Bronchial epithelial cell (primary cell): Measurements from ENCODE around the gene P2RX1. TPM values are rescaled to one million over a fixed set of nuclear protein-coding genes. Genes with fewer than 3 reads are reported as not detected.

Source experiments
- DNase-seq: peaks from one replicate; pipeline ENCODE4 v3.0.0-alpha.2; 2010; ENCODE audit warnings: low read depth
- FAIRE-seq: peaks from 2 replicates; lab custom pipeline; 2011; peaks lifted over from hg19 to GRCh38; lab: Jason Lieb, UNC
- H3K27me3 ChIP-seq: 2 replicates; pipeline ENCODE4 v1.5.1; 2011; ENCODE audit warnings: low read length; ENCODE audit not compliant: control insufficient read depth, insufficient read depth
- H3K36me3 ChIP-seq: 2 replicates; pipeline ENCODE4 v1.5.1; 2011; ENCODE audit warnings: low read length; ENCODE audit not compliant: control insufficient read depth, insufficient read depth
- H3K4me3 ChIP-seq: 2 replicates; pipeline ENCODE4 v1.5.1; 2011; ENCODE audit warnings: mild to moderate bottlenecking, low read depth, low read length, control low read depth
- CTCF ChIP-seq: IDR thresholded peaks from 2 replicates; pipeline ENCODE4 v1.5.1; 2011; ENCODE audit warnings: mild to moderate bottlenecking, moderate library complexity, low read length, control low read depth, inconsistent platforms; ENCODE audit not compliant: insufficient read depth, severe bottlenecking
- total RNA-seq: library from RNA; depleted of rRNA; stranded (reverse); fragments of >200 nt; gene quantifications from 2 replicates; pipeline ENCODE4 v1.2.1, GENCODE V29; 2014

The P2RX1 gene
- total RNA-seq, 1 donor from 2014 or later: not detected

GRCh38 chr17:3925684-3926485 is 9.6 kb upstream of the P2RX1 start:
- DNase-seq: no peak
- peaks cover 2% of the 10 kb centered on the region for H3K27me3 ChIP-seq
- no peak for FAIRE-seq
- no peaks in the 10 kb centered on the region for H3K36me3 ChIP-seq
- H3K4me3 ChIP-seq: no peak overlapping the region
- TF ChIP-seq CTCF: no peak

- DNase-seq (no peak), FAIRE-seq (no peak)
- Histone ChIP-seq H3K4me3 (no peak overlapping the region), H3K36me3 (no peaks in the 10 kb centered on the region), H3K27me3 (peaks cover 2% of the 10 kb centered on the region)
- TF ChIP-seq CTCF: no peak
Measured at GRCh38 chr17:3924512-3925350, 8.5 kb upstream of the P2RX1 start.

GRCh38 chr17:3923466-3924190 is 7.4 kb upstream of the P2RX1 start:
- H3K27me3 ChIP-seq: peaks cover 2% of the 10 kb centered on the region
- FAIRE-seq: no peak
- no peak overlapping the region for H3K4me3 ChIP-seq
- no peak for TF ChIP-seq CTCF
- DNase-seq: no peak
- no peaks in the 10 kb centered on the region for H3K36me3 ChIP-seq

GRCh38 chr17:3922765-3923164 is 6.5 kb upstream of the P2RX1 start:
- TF ChIP-seq CTCF: no peak
- no peak overlapping the region for H3K4me3 ChIP-seq
- FAIRE-seq (no peak), DNase-seq (no peak)
- H3K36me3 ChIP-seq: no peaks in the 10 kb centered on the region
- no peaks in the 10 kb centered on the region for H3K27me3 ChIP-seq

GRCh38 chr17:3921502-3922319 is 5.4 kb upstream of the P2RX1 start:
- DNase-seq (no peak), FAIRE-seq (no peak)
- TF ChIP-seq CTCF: no peak
- Histone ChIP-seq H3K27me3 (peaks cover 2% of the 10 kb centered on the region), H3K4me3 (no peak overlapping the region), H3K36me3 (no peaks in the 10 kb centered on the region)
